Kidney (tissue), 14 donors: ENCODE measurements around the gene BORCS8. TPM values are rescaled to one million over a fixed set of nuclear protein-coding genes. Genes with fewer than 3 reads are reported as not detected.

Source experiments
- DNase-seq, 5 donors: peaks; one replicate each; pipeline ENCODE4 v3.0.0-alpha.2; 2013 to 2020
- FAIRE-seq: peaks from 2 replicates; lab custom pipeline; 2012; peaks lifted over from hg19 to GRCh38; lab: Jason Lieb, UNC
- H3K27ac ChIP-seq, 2 donors: one replicate each; pipeline ENCODE4 v1.7.0; 2013; ENCODE audit warnings: low read depth in 2 of 2, low read length in 2 of 2, inconsistent platforms in 1 of 2
- H3K27me3 ChIP-seq: one replicate; pipeline ENCODE4 v1.7.1; 2013; ENCODE audit warnings: low read length, inconsistent platforms; ENCODE audit not compliant: control insufficient read depth, insufficient read depth
- H3K36me3 ChIP-seq, 3 donors: one replicate each; pipeline versions ENCODE4 v1.7.0 to v1.7.1; 2013; ENCODE audit warnings: low read length in 3 of 3, control low read depth in 1 of 3, inconsistent platforms in 1 of 3; ENCODE audit not compliant: insufficient read depth in 3 of 3, control insufficient read depth in 2 of 3
- H3K4me1 ChIP-seq, 3 donors: one replicate each; pipeline versions ENCODE4 v1.7.0 to v1.7.1; 2013; ENCODE audit warnings: low read length in 3 of 3, inconsistent platforms in 1 of 3, low read depth in 1 of 3; ENCODE audit not compliant: control insufficient read depth in 2 of 3, insufficient read depth in 2 of 3
- H3K4me3 ChIP-seq, 3 donors: one replicate each; pipeline versions ENCODE4 v1.7.0 to v1.8.1; 2013; ENCODE audit warnings: low read length in 3 of 3, control low read depth in 1 of 3, inconsistent platforms in 1 of 3
- H3K9ac ChIP-seq, 3 donors: one replicate each; pipeline versions ENCODE4 v1.7.0 to v1.7.1; 2013; ENCODE audit warnings: low read length in 3 of 3, control low read depth in 1 of 3, inconsistent platforms in 1 of 3
- H3K9me3 ChIP-seq, 3 donors: one replicate each; pipeline versions ENCODE4 v1.7.0 to v1.7.1; 2013; ENCODE audit warnings: low read length in 3 of 3, control low read depth in 1 of 3, inconsistent platforms in 1 of 3; ENCODE audit not compliant: control insufficient read depth in 2 of 3, insufficient read depth in 1 of 3
- CTCF ChIP-seq: IDR thresholded peaks from 3 replicates; pipeline ENCODE4 v1.5.1; 2012; ENCODE audit warnings: mild to moderate bottlenecking, moderate library complexity, borderline replicate concordance; ENCODE audit not compliant: insufficient read depth; ENCODE audit errors: extremely low read depth
- intact Hi-C: fragments of 100-400 bp; cut with DNase I; formaldehyde crosslinking; loops from one replicate; pipeline ENCODE4 v1.11.1; 2022
- polyA plus RNA-seq: library from polyadenylated mRNA; stranded (reverse); fragments of 350-450 nt; fragmentation: Illumina TruSeq; extraction: RNeasy Lipid Tissue Mini Kit (QIAGEN cat#74804); gene quantifications from one replicate; pipeline ENCODE4 v1.2.3, GENCODE V29; 2014; ENCODE audit warnings: low read depth, low replicate concordance; ENCODE audit not compliant: insufficient read depth
- total RNA-seq: library from RNA; stranded (reverse); fragmentation: NEBNext Ultra II Directional; extraction: Animal tissue kit (Norgen Biotek cat#: 25700); gene quantifications from one replicate; pipeline ENCODE4 v1.2.1, GENCODE V29; 2021
- donor health status: control.
- donor health status: control.
- donor health status: control.
- donor health status: control.
- donor health status: control.
- donor health status: DM: yes; HTN: yes; CAD: no.
- donor health status: Normal renal cell carcinoma (clear cell type).

The BORCS8 gene
- total and polyA plus RNA-seq, 2 donors from 2014 or later = 42.2 to 51.7 TPM

GRCh38 chr19:19239675-19240074 lies 47.7 kb upstream of the BORCS8 start:
- H3K27ac ChIP-seq = no peak overlapping the region
- no peak for TF ChIP-seq CTCF
- H3K9me3 ChIP-seq = peaks cover 0 to 3% (median 2%) of the 10 kb centered on the region in 3 donors
- no peak overlapping the region for H3K4me3 ChIP-seq
- DNase-seq = no peak
- no peak overlapping the region for H3K9ac ChIP-seq
- no peaks in the 10 kb centered on the region for H3K36me3 ChIP-seq
- intact Hi-C loops = no loop called here
- H3K27me3 ChIP-seq = no peaks in the 10 kb centered on the region
- no peaks in the 10 kb centered on the region for H3K4me1 ChIP-seq
- FAIRE-seq = no peak

GRCh38 chr19:19238126-19238894 lies 46.4 kb upstream of the BORCS8 start:
- no peak for FAIRE-seq
- intact Hi-C loops = no loop called here
- H3K9me3 ChIP-seq = peaks cover 0 to 15% (median 4%) of the 10 kb centered on the region in 3 donors
- H3K4me1 ChIP-seq = no peaks in the 10 kb centered on the region
- no peaks in the 10 kb centered on the region for H3K27me3 ChIP-seq
- H3K4me3 ChIP-seq = no peak overlapping the region
- no peak for DNase-seq
- no peak overlapping the region for H3K27ac ChIP-seq
- H3K36me3 ChIP-seq = no peaks in the 10 kb centered on the region
- no peak overlapping the region for H3K9ac ChIP-seq
- TF ChIP-seq CTCF = no peak

- Histone ChIP-seq H3K27ac (no peak overlapping the region), H3K36me3 (no peaks in the 10 kb centered on the region), H3K4me3 (no peak overlapping the region), H3K27me3 (no peaks in the 10 kb centered on the region), H3K4me1 (no peaks in the 10 kb centered on the region), H3K9me3 (peaks cover 0 to 15% (median 4%) of the 10 kb centered on the region in 3 donors), H3K9ac (no peak overlapping the region)
- TF ChIP-seq CTCF = no peak
- FAIRE-seq = no peak
- intact Hi-C loops = no loop called here
- DNase-seq = no peak
Observed at GRCh38 chr19:19236173-19236572, 44.2 kb upstream of the BORCS8 start.
